Measurements from ENCODE around the gene ZNF83. TPM values are rescaled to one million over a fixed set of nuclear protein-coding genes. Genes with fewer than 3 reads are reported as not detected.

ZNF83 gene
- total RNA-seq, 1 experiment from 2014 or later: 31.9 TPM

DNA sequence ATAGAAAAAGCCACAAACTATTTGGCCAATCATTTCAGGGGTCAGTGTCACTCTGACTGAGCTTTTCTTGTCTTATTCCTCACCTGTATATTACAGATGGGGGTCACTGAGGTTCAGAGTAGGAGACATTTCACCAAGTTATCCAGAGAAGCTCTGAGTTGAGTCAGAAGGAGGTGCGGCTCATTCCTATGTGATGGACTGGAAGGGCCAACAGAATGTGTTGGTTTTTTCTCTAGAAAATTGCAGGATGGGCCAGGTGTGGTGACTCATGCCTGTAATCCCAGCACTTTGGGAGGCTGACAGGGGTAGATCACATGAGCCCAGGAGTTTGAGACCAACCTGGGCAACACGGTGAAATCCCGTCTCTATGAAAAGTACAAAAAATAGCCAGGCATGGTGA is 24.5 kb upstream of the ZNF83 start:
- Histone ChIP-seq H3K27me3 (ENCODE audit: control insufficient read depth, insufficient read depth, low read length) (no peaks in the 10 kb centered on the region), H3K9me3 (ENCODE audit: control insufficient read depth, insufficient read depth, low read depth, low read length) (no peaks in the 10 kb centered on the region), H3K27ac (ENCODE audit: low read length) (no peak overlapping the region), H3K36me3 (ENCODE audit: control insufficient read depth, insufficient read depth, low read length) (no peaks in the 10 kb centered on the region; the same call in 1 of the 2 replicates), H3K4me3 (ENCODE audit: low read depth in 2 of 2, low read length in 2 of 2) (no peak overlapping the region), H3K4me1 (ENCODE audit: control insufficient read depth, insufficient read depth, low read length) (no peaks in the 10 kb centered on the region)
- no peak for DNase-seq (ENCODE audit: low read depth, low spot score)
- ATAC-seq: no peak
- BruUV-seq (replicated peaks): no TSS peak
- intact Hi-C loops (cut with micrococcal nuclease; ENCODE audit: unreplicated experiment): no loop called here
- ChIA-PET CTCF (no interaction called here), POLR2A (no interaction called here)
- TF ChIP-seq SIN3A (IDR thresholded peaks at IDR 0.05; ENCODE audit: borderline replicate concordance, insufficient read depth, low read depth, low read length): no peak
- no peak for TF ChIP-seq POLR2AphosphoS5 (IDR thresholded peaks at IDR 0.05; ENCODE audit: low read depth, low read length)
- no peak for TF ChIP-seq TCF7L2 (IDR thresholded peaks at IDR 0.05; ENCODE audit: low read depth, low read length)
- TF ChIP-seq, protein P1, sequence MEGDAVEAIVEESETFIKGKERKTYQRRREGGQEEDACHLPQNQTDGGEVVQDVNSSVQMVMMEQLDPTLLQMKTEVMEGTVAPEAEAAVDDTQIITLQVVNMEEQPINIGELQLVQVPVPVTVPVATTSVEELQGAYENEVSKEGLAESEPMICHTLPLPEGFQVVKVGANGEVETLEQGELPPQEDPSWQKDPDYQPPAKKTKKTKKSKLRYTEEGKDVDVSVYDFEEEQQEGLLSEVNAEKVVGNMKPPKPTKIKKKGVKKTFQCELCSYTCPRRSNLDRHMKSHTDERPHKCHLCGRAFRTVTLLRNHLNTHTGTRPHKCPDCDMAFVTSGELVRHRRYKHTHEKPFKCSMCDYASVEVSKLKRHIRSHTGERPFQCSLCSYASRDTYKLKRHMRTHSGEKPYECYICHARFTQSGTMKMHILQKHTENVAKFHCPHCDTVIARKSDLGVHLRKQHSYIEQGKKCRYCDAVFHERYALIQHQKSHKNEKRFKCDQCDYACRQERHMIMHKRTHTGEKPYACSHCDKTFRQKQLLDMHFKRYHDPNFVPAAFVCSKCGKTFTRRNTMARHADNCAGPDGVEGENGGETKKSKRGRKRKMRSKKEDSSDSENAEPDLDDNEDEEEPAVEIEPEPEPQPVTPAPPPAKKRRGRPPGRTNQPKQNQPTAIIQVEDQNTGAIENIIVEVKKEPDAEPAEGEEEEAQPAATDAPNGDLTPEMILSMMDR (IDR thresholded peaks at IDR 0.05): no peak
- TF ChIP-seq, protein P2, sequence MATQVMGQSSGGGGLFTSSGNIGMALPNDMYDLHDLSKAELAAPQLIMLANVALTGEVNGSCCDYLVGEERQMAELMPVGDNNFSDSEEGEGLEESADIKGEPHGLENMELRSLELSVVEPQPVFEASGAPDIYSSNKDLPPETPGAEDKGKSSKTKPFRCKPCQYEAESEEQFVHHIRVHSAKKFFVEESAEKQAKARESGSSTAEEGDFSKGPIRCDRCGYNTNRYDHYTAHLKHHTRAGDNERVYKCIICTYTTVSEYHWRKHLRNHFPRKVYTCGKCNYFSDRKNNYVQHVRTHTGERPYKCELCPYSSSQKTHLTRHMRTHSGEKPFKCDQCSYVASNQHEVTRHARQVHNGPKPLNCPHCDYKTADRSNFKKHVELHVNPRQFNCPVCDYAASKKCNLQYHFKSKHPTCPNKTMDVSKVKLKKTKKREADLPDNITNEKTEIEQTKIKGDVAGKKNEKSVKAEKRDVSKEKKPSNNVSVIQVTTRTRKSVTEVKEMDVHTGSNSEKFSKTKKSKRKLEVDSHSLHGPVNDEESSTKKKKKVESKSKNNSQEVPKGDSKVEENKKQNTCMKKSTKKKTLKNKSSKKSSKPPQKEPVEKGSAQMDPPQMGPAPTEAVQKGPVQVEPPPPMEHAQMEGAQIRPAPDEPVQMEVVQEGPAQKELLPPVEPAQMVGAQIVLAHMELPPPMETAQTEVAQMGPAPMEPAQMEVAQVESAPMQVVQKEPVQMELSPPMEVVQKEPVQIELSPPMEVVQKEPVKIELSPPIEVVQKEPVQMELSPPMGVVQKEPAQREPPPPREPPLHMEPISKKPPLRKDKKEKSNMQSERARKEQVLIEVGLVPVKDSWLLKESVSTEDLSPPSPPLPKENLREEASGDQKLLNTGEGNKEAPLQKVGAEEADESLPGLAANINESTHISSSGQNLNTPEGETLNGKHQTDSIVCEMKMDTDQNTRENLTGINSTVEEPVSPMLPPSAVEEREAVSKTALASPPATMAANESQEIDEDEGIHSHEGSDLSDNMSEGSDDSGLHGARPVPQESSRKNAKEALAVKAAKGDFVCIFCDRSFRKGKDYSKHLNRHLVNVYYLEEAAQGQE (IDR thresholded peaks at IDR 0.05; ENCODE audit: insufficient read depth in 1 of 2, low read depth in 2 of 2, low read length in 1 of 2): no peak
- in situ Hi-C loops (cut with HindIII; ENCODE audit: low pct_unique_long_range_greater_than_20kb, low sequenced_read_pairs): no loop called here

DNA sequence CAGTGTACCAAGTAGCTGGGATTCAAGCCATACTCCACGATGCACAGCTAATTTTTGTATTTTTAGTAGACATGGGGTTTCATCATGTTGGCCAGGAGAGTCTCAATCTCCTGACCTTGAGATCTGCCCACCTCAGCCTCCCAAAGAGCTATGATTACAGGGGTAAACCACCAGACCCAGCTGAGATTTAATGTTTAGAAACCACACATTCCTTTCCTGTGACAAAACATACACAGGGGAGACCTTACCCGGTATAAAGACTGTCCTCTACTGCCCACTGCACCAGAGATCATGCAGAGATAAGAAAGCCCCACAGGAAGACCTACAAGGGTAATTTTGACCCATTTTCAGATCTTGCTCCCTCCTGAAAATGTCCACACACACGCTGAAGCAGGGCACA is 22.8 kb upstream of the ZNF83 start:
- ChIA-PET CTCF (no interaction called here), POLR2A (no interaction called here)
- no peaks in the 10 kb centered on the region; the same call in 1 of the 2 replicates for H3K36me3 ChIP-seq (ENCODE audit: control insufficient read depth, insufficient read depth, low read length)
- TF ChIP-seq SIN3A (IDR thresholded peaks at IDR 0.05; ENCODE audit: borderline replicate concordance, insufficient read depth, low read depth, low read length) (no peak), TCF7L2 (IDR thresholded peaks at IDR 0.05; ENCODE audit: low read depth, low read length) (no peak), POLR2AphosphoS5 (IDR thresholded peaks at IDR 0.05; ENCODE audit: low read depth, low read length) (no peak)
- TF ChIP-seq, protein P2 (IDR thresholded peaks at IDR 0.05; ENCODE audit: insufficient read depth in 1 of 2, low read depth in 2 of 2, low read length in 1 of 2): no peak
- TF ChIP-seq, protein P1 (IDR thresholded peaks at IDR 0.05): no peak
- H3K27me3 ChIP-seq (ENCODE audit: control insufficient read depth, insufficient read depth, low read length): no peaks in the 10 kb centered on the region
- ATAC-seq (no peak), DNase-seq (ENCODE audit: low read depth, low spot score) (no peak)
- BruUV-seq (replicated peaks): no TSS peak
- no peak overlapping the region for H3K4me3 ChIP-seq (ENCODE audit: low read depth in 2 of 2, low read length in 2 of 2)
- no peaks in the 10 kb centered on the region for H3K9me3 ChIP-seq (ENCODE audit: control insufficient read depth, insufficient read depth, low read depth, low read length)
- in situ Hi-C loops (cut with HindIII; ENCODE audit: low pct_unique_long_range_greater_than_20kb, low sequenced_read_pairs): no loop called here
- H3K27ac ChIP-seq (ENCODE audit: low read length): no peak overlapping the region
- intact Hi-C loops (cut with micrococcal nuclease; ENCODE audit: unreplicated experiment): no loop called here
- H3K4me1 ChIP-seq (ENCODE audit: control insufficient read depth, insufficient read depth, low read length): no peaks in the 10 kb centered on the region
